ENCODE measurements around the gene ACTL10. TPM values are rescaled to one million over a fixed set of nuclear protein-coding genes. Genes with fewer than 3 reads are reported as not detected.

Gene ACTL10
- total RNA-seq = 1 to 10 TPM; 1.1 to 3.5 (median 2.0) TPM
- 1 to 10 TPM; 1.3 to 3.5 (median 2.9) TPM for polyA plus RNA-seq
- long read RNA-seq, donor 1, partial matches to known transcripts = 0 of 4 reads
- long read RNA-seq, donor 1, other reads (novel, unspliced or antisense) = 0 of 4 reads
- long read RNA-seq, donor 2 = 0 reads

- 2 to 19% (median 2%) methylated on average over 31 to 50 of the region's 50 CpGs for WGBS, 5 donors
- Histone ChIP-seq H3K4me1 (peaks cover 5 to 67% (median 45%) of the 10 kb centered on the region in 6 donors), H3K9me3 (no peaks in the 10 kb centered on the region), H3K27ac (peak within 1 kb of the TSS; percentile 80 to 94 (median 88)), H3K27me3 (replicated peaks in 1 of 7) (no peaks in the 10 kb centered on the region), H3K4me3 (peak within 1 kb of the TSS; percentile 59 to 89 (median 76)), H3K36me3 (peaks cover 0 to 31% (median 0%) of the 10 kb centered on the region in 6 donors)
- DNase-seq = peak; percentile 97
- peak; percentile 87 to 92 (median 88) for TF ChIP-seq POLR2AphosphoS5 (IDR thresholded peaks at IDR 0.05)
- TF ChIP-seq CTCF (IDR thresholded peaks at IDR 0.05 in 8 of 11, conservative IDR thresholded peaks at IDR 0.05 in 3 of 11) = peak in 8 of 11 experiments; percentile 21 to 45 (median 36)
- TF ChIP-seq POLR2A (IDR thresholded peaks at IDR 0.05) = peak in 1 of 3 donors; percentile 88
- intact Hi-C loops (cut with DNase I; ENCODE audit: low total_unique reads) = no loop called here
These were observed at the start of gene ACTL10 for GRCh38 chr20:33666293-33667244. TSS of gene ACTL10 (plus strand) at chr20:33666943. CDS start at chr20:33667498, 555 bp downstream.

- intact Hi-C loops (cut with DNase I; ENCODE audit: low total_unique reads) = no loop called here
- WGBS, 5 donors = 87 to 95% (median 92%) methylated on average over 4 of the region's 4 CpGs
- Histone ChIP-seq H3K9me3 (no peaks in the 10 kb centered on the region), H3K36me3 (peaks cover 3 to 92% (median 38%) of the 10 kb centered on the region in 6 donors), H3K4me3 (no peak overlapping the region), H3K27me3 (replicated peaks in 1 of 7) (no peaks in the 10 kb centered on the region), H3K27ac (no peak overlapping the region), H3K4me1 (peaks cover 0 to 10% (median 0%) of the 10 kb centered on the region in 6 donors)
- DNase-seq = no peak
- TF ChIP-seq POLR2A (IDR thresholded peaks at IDR 0.05) (no peak), CTCF (IDR thresholded peaks at IDR 0.05 in 8 of 11, conservative IDR thresholded peaks at IDR 0.05 in 3 of 11) (no peak), POLR2AphosphoS5 (IDR thresholded peaks at IDR 0.05) (no peak)
These were observed 44.9 kb upstream of the ACTL10 start for GRCh38 chr20:33621717-33622400.

- Histone ChIP-seq H3K36me3 (peaks cover 3 to 96% (median 39%) of the 10 kb centered on the region in 6 donors), H3K4me3 (no peak overlapping the region), H3K27me3 (replicated peaks in 1 of 7) (no peaks in the 10 kb centered on the region), H3K9me3 (no peaks in the 10 kb centered on the region), H3K4me1 (peaks cover 0 to 10% (median 0%) of the 10 kb centered on the region in 6 donors), H3K27ac (no peak overlapping the region)
- WGBS, 5 donors = 96 to 98% (median 97%) methylated on average over 10 of the region's 10 CpGs
- intact Hi-C loops (cut with DNase I; ENCODE audit: low total_unique reads) = no loop called here
- no peak for DNase-seq
- TF ChIP-seq POLR2A (IDR thresholded peaks at IDR 0.05) (no peak), POLR2AphosphoS5 (IDR thresholded peaks at IDR 0.05) (no peak), CTCF (IDR thresholded peaks at IDR 0.05 in 8 of 11, conservative IDR thresholded peaks at IDR 0.05 in 3 of 11) (no peak)
These were observed 43.9 kb upstream of the ACTL10 start for GRCh38 chr20:33622705-33623365.
